Measurements from ENCODE around the gene SBDS.
"Not testable (repeated sequence)": the region's sequence is repeated elsewhere in the genome, so short reads cannot be mapped to it uniquely, and the experiment has no call there.

SBDS gene

DNA sequence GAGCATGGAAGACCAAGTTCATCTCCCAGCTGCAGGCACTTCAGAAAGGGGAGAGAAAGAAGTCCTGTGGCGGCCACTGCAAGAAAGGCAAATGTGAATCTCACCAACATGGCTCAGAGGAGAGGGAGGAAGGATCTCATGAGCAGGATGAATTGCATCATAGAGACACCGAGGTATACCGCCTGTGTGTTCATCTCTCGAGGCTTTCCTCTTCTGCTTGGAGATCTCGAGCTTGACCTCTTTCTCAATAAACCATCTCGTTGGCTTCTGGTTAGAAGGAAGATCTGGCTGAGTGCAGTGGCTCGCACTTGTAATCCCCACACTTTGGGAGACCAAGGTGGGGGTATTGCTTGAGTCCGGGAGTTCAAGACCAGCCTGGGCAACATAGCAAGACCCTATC is 22.6 kb upstream of the SBDS start:
- not testable (repeated sequence) for H3K4me1 ChIP-seq (ENCODE audit: insufficient read depth, low read length); H2AFZ ChIP-seq (ENCODE audit: low read depth, low read length); H3K4me3 ChIP-seq (ENCODE audit: low read length); H3K9me3 ChIP-seq (ENCODE audit: low read length); H3K27me3 ChIP-seq (ENCODE audit: insufficient read depth, low read length)
- peaks cover 49% of the 10 kb centered on the region for H3K36me3 ChIP-seq (ENCODE audit: insufficient read depth, low read length)

DNA sequence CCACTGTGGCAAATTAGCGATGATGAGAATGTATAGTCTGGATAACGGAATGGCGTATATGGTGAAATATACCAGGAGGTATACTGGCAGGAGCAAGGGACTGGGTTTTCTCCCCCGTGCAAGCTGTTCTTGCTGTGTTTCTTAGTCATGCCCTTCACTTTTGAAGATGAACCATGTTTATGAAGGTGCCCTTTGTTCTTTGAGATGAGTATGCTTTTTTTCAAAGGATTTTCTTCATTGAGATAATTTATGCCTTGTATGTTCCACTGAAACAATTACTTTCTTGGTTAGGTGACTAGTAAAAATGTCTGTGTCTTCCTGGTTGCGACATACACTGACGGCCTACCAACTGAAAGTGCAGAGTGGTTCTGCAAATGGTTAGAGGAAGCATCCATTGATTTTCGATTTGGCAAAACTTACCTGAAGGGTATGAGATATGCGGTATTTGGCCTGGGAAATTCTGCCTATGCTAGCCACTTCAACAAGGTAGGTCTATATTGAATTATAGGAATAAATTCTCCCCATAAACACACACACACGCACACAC is 18.8 kb upstream of the SBDS start:
- H3K4me1 ChIP-seq (ENCODE audit: insufficient read depth, low read length); H3K9me3 ChIP-seq (ENCODE audit: low read length); H3K4me3 ChIP-seq (ENCODE audit: low read length); H3K27me3 ChIP-seq (ENCODE audit: insufficient read depth, low read length); H2AFZ ChIP-seq (ENCODE audit: low read depth, low read length): not testable (repeated sequence)
- peaks cover 37% of the 10 kb centered on the region for H3K36me3 ChIP-seq (ENCODE audit: insufficient read depth, low read length)

DNA sequence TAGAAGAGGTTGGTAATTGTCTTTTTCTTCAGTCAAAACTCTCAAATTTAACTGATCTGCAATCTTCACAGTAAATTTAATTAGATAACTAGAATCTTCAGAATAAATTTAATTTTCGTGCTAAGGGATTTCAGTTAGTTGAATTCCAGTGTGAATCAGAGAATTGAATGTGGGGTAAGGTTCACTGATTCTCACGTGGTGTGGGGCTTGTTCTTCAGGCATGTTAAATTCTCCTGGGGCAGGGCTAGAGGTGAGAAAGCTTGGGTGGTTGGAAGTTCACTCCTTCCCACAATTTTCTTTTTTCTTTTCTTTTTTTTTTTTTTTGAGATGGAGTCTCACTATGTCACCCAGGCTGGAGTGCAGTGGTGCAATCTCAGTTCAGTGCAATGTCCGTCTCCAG is 14.3 kb upstream of the SBDS start:
- H2AFZ ChIP-seq (ENCODE audit: low read depth, low read length); H3K4me3 ChIP-seq (ENCODE audit: low read length); H3K4me1 ChIP-seq (ENCODE audit: insufficient read depth, low read length); H3K9me3 ChIP-seq (ENCODE audit: low read length); H3K27me3 ChIP-seq (ENCODE audit: insufficient read depth, low read length): not testable (repeated sequence)
- peaks cover 31% of the 10 kb centered on the region for H3K36me3 ChIP-seq (ENCODE audit: insufficient read depth, low read length)

DNA sequence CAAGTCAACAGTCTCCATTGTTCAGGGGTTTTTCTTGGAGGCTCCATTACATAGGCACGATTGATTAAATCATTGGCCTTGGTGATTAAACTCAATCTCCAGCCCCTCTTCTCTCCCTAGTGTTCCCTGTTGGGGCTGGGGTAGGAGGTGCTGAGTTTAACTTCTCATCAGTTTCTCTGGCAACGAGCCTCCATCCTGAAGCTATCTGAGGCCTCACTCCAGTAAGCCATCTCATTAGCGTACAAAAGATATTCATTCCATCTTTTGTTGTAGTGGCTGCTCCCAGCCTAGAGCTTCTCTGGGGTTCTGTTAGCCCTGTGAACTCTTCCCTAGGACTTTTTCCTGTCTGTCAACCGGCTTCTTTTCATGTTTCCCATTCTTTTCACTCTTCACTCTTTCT is 12.9 kb upstream of the SBDS start:
- Histone ChIP-seq H3K36me3 (ENCODE audit: insufficient read depth, low read length) (peaks cover 23% of the 10 kb centered on the region), H3K9me3 (ENCODE audit: low read length) (peaks cover 4% of the 10 kb centered on the region), H2AFZ (ENCODE audit: low read depth, low read length) (no peak overlapping the region), H3K4me1 (ENCODE audit: insufficient read depth, low read length) (peaks cover 2% of the 10 kb centered on the region), H3K27me3 (ENCODE audit: insufficient read depth, low read length) (no peaks in the 10 kb centered on the region), H3K4me3 (ENCODE audit: low read length) (no peak overlapping the region)

DNA sequence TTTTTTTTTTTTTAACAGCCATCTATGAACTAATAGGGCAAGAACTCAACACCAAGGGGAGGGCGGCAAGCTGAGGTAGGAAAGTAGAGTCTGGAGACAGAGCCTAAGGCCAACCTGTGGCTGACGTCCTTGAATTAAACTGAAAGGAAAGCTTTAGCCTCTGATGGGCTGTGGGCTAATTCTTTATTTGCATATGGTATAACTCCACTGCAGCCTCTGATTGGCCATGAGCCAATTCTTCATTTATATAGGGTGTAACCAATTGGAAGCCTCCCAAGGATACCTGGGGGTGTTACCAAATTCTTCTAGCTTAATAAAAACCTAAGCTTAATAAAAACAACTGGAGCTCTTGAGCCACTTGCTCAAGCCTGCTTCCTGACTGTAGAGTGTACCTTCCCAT is 11.6 kb upstream of the SBDS start:
- peaks cover 2% of the 10 kb centered on the region for H3K4me1 ChIP-seq (ENCODE audit: insufficient read depth, low read length)
- no peaks in the 10 kb centered on the region for H3K27me3 ChIP-seq (ENCODE audit: insufficient read depth, low read length)
- peaks cover 21% of the 10 kb centered on the region for H3K36me3 ChIP-seq (ENCODE audit: insufficient read depth, low read length)
- peaks cover 4% of the 10 kb centered on the region for H3K9me3 ChIP-seq (ENCODE audit: low read length)
- no peak overlapping the region for H3K4me3 ChIP-seq (ENCODE audit: low read length)
- H2AFZ ChIP-seq (ENCODE audit: low read depth, low read length) = no peak overlapping the region

DNA sequence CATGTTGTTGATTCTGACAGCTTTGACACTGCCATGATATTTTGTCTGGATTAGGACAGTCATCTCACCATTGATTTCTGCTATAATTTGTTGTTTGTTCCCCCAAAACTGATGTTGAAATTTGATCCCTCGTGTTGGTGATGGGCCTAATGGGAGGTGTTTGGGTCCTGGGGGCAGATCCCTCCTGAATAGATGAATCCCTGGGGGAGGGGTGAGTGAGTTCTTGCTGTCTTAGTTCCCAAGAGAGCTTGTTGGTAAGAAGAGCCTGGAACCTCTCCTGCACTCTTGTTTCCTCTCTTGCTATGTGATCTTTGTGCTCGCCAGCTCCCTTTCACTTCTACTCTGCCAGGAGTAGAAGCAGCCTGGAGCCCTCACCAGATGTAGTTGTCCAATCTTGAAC is 8.8 kb upstream of the SBDS start:
- H3K36me3 ChIP-seq (ENCODE audit: insufficient read depth, low read length) = peaks cover 11% of the 10 kb centered on the region
- H3K4me1 ChIP-seq (ENCODE audit: insufficient read depth, low read length); H3K4me3 ChIP-seq (ENCODE audit: low read length); H3K9me3 ChIP-seq (ENCODE audit: low read length); H2AFZ ChIP-seq (ENCODE audit: low read depth, low read length); H3K27me3 ChIP-seq (ENCODE audit: insufficient read depth, low read length): not testable (repeated sequence)

DNA sequence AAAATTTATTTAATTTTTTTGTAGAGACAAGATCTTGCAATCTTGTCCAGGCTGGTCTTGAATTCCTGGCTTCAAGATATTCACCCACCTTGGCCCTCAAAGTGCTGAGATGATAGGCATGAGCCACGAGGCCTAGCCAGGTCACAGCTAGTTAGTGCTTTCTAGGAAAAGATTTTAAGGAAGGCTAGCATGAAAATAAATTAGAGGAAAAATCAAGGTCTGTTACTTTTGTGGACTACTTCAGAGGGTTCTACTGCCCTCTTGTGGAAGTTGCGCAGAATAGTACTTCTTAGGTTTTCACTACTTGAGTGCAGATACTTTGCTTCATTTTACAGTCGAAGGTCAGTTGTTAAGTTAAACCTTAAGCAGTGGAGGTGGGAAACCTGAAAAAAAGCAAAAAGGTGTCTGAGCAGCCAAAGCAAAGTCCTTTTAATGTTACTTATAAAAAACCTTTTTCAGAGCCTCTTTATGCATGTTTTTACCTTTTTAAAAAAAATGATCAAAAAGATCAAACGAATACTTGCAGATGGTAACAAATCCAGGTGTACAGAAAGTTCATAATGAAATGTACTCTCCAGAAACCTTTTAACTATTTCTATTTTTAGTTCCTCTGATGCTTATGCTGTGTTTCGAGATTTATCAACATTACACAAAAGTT is 5.3 kb upstream of the SBDS start:
- not testable (repeated sequence) for H3K9me3 ChIP-seq (ENCODE audit: low read length); H3K4me1 ChIP-seq (ENCODE audit: insufficient read depth, low read length); H3K27me3 ChIP-seq (ENCODE audit: insufficient read depth, low read length); H3K36me3 ChIP-seq (ENCODE audit: insufficient read depth, low read length); H3K4me3 ChIP-seq (ENCODE audit: low read length); H2AFZ ChIP-seq (ENCODE audit: low read depth, low read length)

DNA sequence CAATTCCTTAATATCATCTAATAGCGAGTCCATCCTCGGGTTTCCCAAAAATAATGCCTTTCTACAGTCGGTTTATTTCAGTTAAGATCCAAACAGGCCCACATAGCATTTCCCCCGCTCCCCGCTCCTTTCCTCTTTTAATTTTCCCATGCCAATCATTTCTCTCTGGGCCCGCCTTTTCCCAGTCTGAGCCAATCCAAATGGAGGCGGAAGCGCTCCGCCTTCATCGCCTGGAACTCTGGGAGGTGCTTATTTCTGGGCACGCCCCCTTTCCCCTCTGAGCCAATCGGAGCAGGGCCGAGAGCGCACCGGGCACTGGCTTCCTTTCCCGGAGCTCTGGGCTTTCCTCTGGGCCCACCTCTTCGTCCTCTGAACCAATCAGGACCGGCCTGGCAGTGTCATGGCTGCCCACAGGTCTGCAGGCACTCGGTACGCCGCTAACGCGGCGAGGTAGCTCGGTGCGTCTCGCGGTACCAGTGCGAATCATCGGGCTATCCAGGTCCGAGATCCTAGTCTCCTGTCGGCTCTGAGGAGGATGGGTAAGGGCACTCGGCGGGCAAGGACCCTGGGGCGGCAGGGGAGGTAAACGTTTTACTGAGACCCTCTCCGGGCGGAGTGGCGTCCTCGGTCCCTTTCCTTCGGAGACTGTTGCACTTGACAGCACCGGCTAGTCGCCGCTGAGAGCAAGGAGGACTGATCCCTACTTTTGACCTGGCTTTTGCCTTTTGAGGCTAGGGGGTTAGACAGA is 1.2 kb upstream of the SBDS start, which contains the start of gene TYW1:
Gene TYW1 (plus strand): TSS at position 390 of the 748 bp plus-strand sequence. CDS start 146 bp downstream, at position 536.
- Histone ChIP-seq H3K36me3 (ENCODE audit: insufficient read depth, low read length) (peaks cover 13% of the 10 kb centered on the region), H2AFZ (ENCODE audit: low read depth, low read length) (peak within 1 kb of the TSS; percentile 70), H3K4me3 (ENCODE audit: low read length) (peak within 1 kb of the TSS; percentile 88)
- H3K27me3 ChIP-seq (ENCODE audit: insufficient read depth, low read length); H3K4me1 ChIP-seq (ENCODE audit: insufficient read depth, low read length); H3K9me3 ChIP-seq (ENCODE audit: low read length): not testable (repeated sequence)

DNA sequence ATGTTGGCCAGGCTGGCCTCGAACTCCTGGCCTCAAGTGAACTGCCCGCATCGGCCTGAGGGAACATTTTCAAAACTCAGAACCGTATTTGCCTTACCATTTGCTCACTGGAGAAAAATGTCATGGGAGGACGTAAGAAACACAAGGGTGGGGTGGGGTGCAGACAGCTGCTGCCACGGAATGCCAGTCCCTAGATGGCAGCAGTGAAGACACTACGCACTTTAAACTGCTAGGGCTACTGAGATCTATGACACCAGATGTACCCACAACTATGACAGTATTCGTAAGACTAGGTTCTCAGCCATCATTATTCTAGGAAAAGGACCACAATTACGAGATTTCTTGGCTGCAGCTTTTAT is 716 bp downstream of the SBDS start:
- peaks cover 16% of the 10 kb centered on the region for H3K36me3 ChIP-seq (ENCODE audit: insufficient read depth, low read length)
- not testable (repeated sequence) for H3K9me3 ChIP-seq (ENCODE audit: low read length); H3K4me1 ChIP-seq (ENCODE audit: insufficient read depth, low read length); H3K27me3 ChIP-seq (ENCODE audit: insufficient read depth, low read length)
- peak overlapping the region; percentile 12 for H2AFZ ChIP-seq (ENCODE audit: low read depth, low read length)
- H3K4me3 ChIP-seq (ENCODE audit: low read length) = peak overlapping the region; percentile 71

DNA sequence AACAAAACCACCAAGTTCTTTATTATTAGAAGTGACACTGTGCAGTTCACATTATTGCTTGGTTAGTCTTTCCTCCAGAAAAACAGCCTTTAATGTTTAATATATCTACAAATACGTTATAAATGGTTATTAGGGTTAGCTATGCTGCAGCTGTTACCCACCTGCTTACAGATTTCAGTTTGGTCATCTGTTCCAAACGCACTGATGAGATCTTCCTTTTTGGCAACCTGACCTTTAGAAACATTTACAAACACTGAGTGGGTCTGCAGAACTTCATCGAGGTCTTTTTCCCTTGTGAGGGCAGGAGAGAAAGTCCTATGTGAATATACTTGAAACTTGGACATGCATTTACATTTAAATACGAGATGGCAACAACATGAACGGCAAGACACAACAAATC is 1.3 kb downstream of the SBDS start:
- H2AFZ ChIP-seq (ENCODE audit: low read depth, low read length); H3K9me3 ChIP-seq (ENCODE audit: low read length); H3K27me3 ChIP-seq (ENCODE audit: insufficient read depth, low read length); H3K4me1 ChIP-seq (ENCODE audit: insufficient read depth, low read length): not testable (repeated sequence)
- Histone ChIP-seq H3K36me3 (ENCODE audit: insufficient read depth, low read length) (peaks cover 16% of the 10 kb centered on the region), H3K4me3 (ENCODE audit: low read length) (peak overlapping the region; percentile 71)

DNA sequence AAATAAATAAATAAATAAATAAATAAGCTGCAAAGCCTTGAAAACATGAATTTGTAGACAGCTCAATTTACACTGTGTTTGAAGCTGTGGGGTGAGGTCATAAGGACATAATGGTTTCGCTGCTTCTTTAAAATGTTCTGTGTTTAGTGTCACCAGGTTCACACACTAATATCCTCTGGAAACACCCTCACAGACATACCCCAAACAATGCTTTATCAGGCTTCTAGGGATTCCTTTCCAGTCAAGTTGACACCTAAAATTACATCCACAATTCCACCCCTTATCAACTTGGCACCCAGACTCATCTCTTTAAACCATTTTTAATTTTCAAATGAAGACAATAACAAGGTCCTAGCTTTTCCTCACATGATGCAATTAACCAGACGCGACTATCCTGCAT is 5.8 kb downstream of the SBDS start:
- H3K36me3 ChIP-seq (ENCODE audit: insufficient read depth, low read length) = peaks cover 23% of the 10 kb centered on the region
- H2AFZ ChIP-seq (ENCODE audit: low read depth, low read length); H3K27me3 ChIP-seq (ENCODE audit: insufficient read depth, low read length); H3K4me1 ChIP-seq (ENCODE audit: insufficient read depth, low read length); H3K4me3 ChIP-seq (ENCODE audit: low read length); H3K9me3 ChIP-seq (ENCODE audit: low read length): not testable (repeated sequence)

DNA sequence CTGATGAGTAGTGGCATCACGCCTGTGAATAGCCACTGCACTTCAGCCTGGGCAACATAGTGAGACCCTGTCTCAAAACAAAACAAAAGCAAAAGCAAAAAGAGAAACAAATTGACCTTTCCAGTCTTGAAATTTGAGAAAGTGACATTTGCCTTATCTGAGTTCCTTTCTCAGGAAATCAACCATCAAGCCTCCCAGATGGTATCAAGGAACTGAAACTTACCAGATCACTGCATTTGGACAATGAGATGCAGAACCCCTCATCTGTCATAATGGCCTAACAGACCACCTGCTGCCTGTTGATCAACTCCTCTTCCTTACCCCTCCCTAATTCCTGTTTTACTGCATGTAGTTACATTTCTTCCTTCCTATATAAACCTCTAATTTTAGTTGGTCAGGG is 15.1 kb downstream of the SBDS start:
- not testable (repeated sequence) for H3K36me3 ChIP-seq (ENCODE audit: insufficient read depth, low read length); H3K4me1 ChIP-seq (ENCODE audit: insufficient read depth, low read length); H3K27me3 ChIP-seq (ENCODE audit: insufficient read depth, low read length); H3K4me3 ChIP-seq (ENCODE audit: low read length); H3K9me3 ChIP-seq (ENCODE audit: low read length); H2AFZ ChIP-seq (ENCODE audit: low read depth, low read length)

DNA sequence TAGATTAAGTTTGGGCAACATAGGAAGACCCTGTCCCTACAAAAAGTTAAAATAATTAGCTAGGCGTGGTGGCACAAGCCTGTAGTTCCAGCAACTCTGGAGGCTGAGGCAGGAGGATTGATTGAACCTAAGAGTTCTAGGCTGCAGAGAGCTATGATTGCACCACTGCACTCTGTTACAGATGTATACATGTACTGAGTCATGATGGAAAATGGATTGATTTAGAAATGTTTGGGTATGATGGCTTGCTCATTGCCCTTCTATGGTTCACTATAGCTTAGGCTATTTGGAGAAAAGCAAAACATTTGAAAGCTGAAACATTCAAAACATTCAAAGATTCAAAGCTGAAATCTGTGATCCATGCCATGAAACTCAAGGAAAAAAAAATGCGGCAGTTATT is 16.4 kb downstream of the SBDS start:
- H3K27me3 ChIP-seq (ENCODE audit: insufficient read depth, low read length); H3K4me1 ChIP-seq (ENCODE audit: insufficient read depth, low read length); H3K9me3 ChIP-seq (ENCODE audit: low read length); H3K4me3 ChIP-seq (ENCODE audit: low read length); H2AFZ ChIP-seq (ENCODE audit: low read depth, low read length); H3K36me3 ChIP-seq (ENCODE audit: insufficient read depth, low read length): not testable (repeated sequence)

DNA sequence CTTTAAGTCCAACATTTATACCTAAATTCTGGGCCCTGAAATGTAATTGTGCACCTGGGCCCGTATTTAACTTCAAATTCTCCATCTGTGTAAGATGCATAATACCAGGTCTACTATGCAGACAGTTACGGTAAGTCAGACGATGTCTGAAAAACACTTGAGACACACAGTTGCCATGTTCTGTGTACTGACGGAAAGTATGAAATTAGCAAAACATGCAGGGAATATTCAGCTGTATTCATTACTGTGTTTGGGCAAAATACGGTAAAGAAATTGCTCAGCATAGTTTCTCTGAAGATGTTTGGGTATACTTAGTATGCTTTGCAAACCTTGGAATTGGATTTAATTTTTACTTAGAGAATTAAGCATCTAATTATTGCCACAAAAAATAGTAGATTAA is 17.1 kb downstream of the SBDS start:
- H3K27me3 ChIP-seq (ENCODE audit: insufficient read depth, low read length); H3K4me1 ChIP-seq (ENCODE audit: insufficient read depth, low read length); H2AFZ ChIP-seq (ENCODE audit: low read depth, low read length); H3K36me3 ChIP-seq (ENCODE audit: insufficient read depth, low read length); H3K4me3 ChIP-seq (ENCODE audit: low read length); H3K9me3 ChIP-seq (ENCODE audit: low read length): not testable (repeated sequence)
